SK-N-SH treated with all-trans-retinoic acid at 6 μM for 48 hours (cell line): Measurements from ENCODE around the gene SLAMF7.

ENCODE experiments used
- BACH2 ChIP-seq: fragments of 250-450 bp; sonication (Bioruptor Pico); IDR thresholded peaks from 2 replicates; pipeline ENCODE4 v1.9.0; 2021; ENCODE audit warnings: mild to moderate bottlenecking, borderline replicate concordance
- PATZ1 ChIP-seq: fragments of 250-450 bp; sonication (Bioruptor Pico); IDR thresholded peaks from 2 replicates; pipeline ENCODE4 v1.8.0; 2020; ENCODE audit warnings: mild to moderate bottlenecking, moderate library complexity, borderline replicate concordance
- TSHZ2 ChIP-seq: fragments of 250-450 bp; sonication (Bioruptor Pico); IDR thresholded peaks from 2 replicates; pipeline ENCODE4 v1.5.0; 2020; ENCODE audit warnings: mild to moderate bottlenecking, moderate library complexity
- ZC3H10 ChIP-seq: fragments of 250-450 bp; sonication (Bioruptor Pico); IDR thresholded peaks from 2 replicates; pipeline ENCODE4 v1.5.1; 2021; ENCODE audit warnings: mild to moderate bottlenecking, moderate library complexity
- ZFP3 ChIP-seq: fragments of 250-450 bp; sonication (Bioruptor Pico); IDR thresholded peaks from 2 replicates; pipeline ENCODE4 v1.5.0; 2020; ENCODE audit warnings: mild to moderate bottlenecking, moderate library complexity
- ZNF565 ChIP-seq: fragments of 450-650 bp; formaldehyde crosslinking; conservative IDR thresholded peaks from 2 replicates; pipeline ENCODE4 v1.5.0; 2020; ENCODE audit warnings: low read depth, mild to moderate bottlenecking, moderate library complexity

- no peak for TF ChIP-seq ZNF565 (CRISPR knock-in tag)
- no peak for TF ChIP-seq BACH2 (CRISPR knock-in tag)
- no peak for TF ChIP-seq ZC3H10 (CRISPR knock-in tag)
- no peak for TF ChIP-seq TSHZ2
- TF ChIP-seq PATZ1, result no peak
- no peak for TF ChIP-seq ZFP3 (CRISPR knock-in tag)
Measured at GRCh38 chr1:160755461-160755860, 16.4 kb downstream of the SLAMF7 start.
